ENCODE data around the gene SPINK13. TPM values are rescaled to one million over a fixed set of nuclear protein-coding genes. Genes with fewer than 3 reads are reported as not detected.
A peak's percentile ranks its signal among the peaks of the same experiment; 100 is the strongest.
"Not testable (repeated sequence)": the region's sequence is repeated elsewhere in the genome, so short reads cannot be mapped to it uniquely, and the experiment has no call there.

SPINK13 gene
- total RNA-seq, 1 donor from 2014 or later = 0.58 TPM

- peak; percentile 9 for TF ChIP-seq CTCF (conservative IDR thresholded peaks at IDR 0.05; ENCODE audit: low read depth, low read length)
- no peak overlapping the region for H3K4me3 ChIP-seq (ENCODE audit: low read depth, low read length)
- DNase-seq (ENCODE audit: low read depth) = no peak
These were observed 45.6 kb downstream of the SPINK13 start for GRCh38 chr5:148314187-148314586.

- DNase-seq (ENCODE audit: low read depth) = no peak
- H3K4me3 ChIP-seq (ENCODE audit: low read depth, low read length) = no peak overlapping the region
- TF ChIP-seq CTCF (conservative IDR thresholded peaks at IDR 0.05; ENCODE audit: low read depth, low read length) = no peak
These were observed 46.1 kb downstream of the SPINK13 start for GRCh38 chr5:148314731-148315130.

- peak overlapping the region; percentile 51 for H3K4me3 ChIP-seq (ENCODE audit: low read depth, low read length)
- not testable (repeated sequence) for DNase-seq (ENCODE audit: low read depth)
These were observed 51.7 kb downstream of the SPINK13 start for GRCh38 chr5:148320011-148320963.

GRCh38 chr5:148333262-148333849, 64.8 kb downstream of the SPINK13 start:
- H3K4me3 ChIP-seq (ENCODE audit: low read depth, low read length) = no peak overlapping the region
- no peak for TF ChIP-seq CTCF (conservative IDR thresholded peaks at IDR 0.05; ENCODE audit: low read depth, low read length)
- no peak for DNase-seq (ENCODE audit: low read depth)

GRCh38 chr5:148335259-148335658, 66.7 kb downstream of the SPINK13 start, which contains the start of gene SPINK9:
Gene SPINK9, plus strand, starts transcription at chr5:148335559. Its CDS starts 55 bp downstream, at chr5:148335614.
- DNase-seq (ENCODE audit: low read depth) = no peak
- H3K4me3 ChIP-seq (ENCODE audit: low read depth, low read length) = no peak within 1 kb of the TSS
- TF ChIP-seq CTCF (conservative IDR thresholded peaks at IDR 0.05; ENCODE audit: low read depth, low read length) = no peak

Other genes with a start within 250 kb of the SPINK13 start
- gene SPINK5, start 204.8 kb upstream of the SPINK13 start, total RNA-seq = not detected in 2 replicates
- not detected in 2 replicates for gene SPINK14, start 100.2 kb upstream of the SPINK13 start, total RNA-seq
- gene SPINK6, start 65.8 kb upstream of the SPINK13 start, total RNA-seq = not detected in 2 replicates
- not detected in 2 replicates for gene MARCOL, start 30.3 kb upstream of the SPINK13 start, total RNA-seq
- not detected in 2 replicates for gene SPINK7, start 43.6 kb downstream of the SPINK13 start, total RNA-seq
- gene SPINK9, start 66.8 kb downstream of the SPINK13 start, total RNA-seq = not detected in 2 replicates
- gene FBXO38, start 115.2 kb downstream of the SPINK13 start, total RNA-seq = 26.1 and 29.2 TPM in 2 replicates